Raji (cell line): Measurements from ENCODE around the gene TRAK1.

Source experiments
- POLR2A ChIP-seq: IDR thresholded peaks from 2 replicates; pipeline ENCODE4 v1.6.1; 2011; ENCODE audit warnings: low read depth, low read length, control low read depth; ENCODE audit not compliant: insufficient read depth

The TRAK1 gene

GRCh38 chr3:42266085-42266484, 174.9 kb downstream of the TRAK1 start, which contains the start of gene CCK:
TSS of gene CCK (minus strand) at chr3:42266185. CDS start at chr3:42263630, 2,555 bp downstream.
- TF ChIP-seq POLR2A: no peak

GRCh38 chr3:42267878-42268277, 176.7 kb downstream of the TRAK1 start:
- TF ChIP-seq POLR2A: no peak

GRCh38 chr3:42269647-42270046, 178.5 kb downstream of the TRAK1 start:
- TF ChIP-seq POLR2A: no peak

DNA sequence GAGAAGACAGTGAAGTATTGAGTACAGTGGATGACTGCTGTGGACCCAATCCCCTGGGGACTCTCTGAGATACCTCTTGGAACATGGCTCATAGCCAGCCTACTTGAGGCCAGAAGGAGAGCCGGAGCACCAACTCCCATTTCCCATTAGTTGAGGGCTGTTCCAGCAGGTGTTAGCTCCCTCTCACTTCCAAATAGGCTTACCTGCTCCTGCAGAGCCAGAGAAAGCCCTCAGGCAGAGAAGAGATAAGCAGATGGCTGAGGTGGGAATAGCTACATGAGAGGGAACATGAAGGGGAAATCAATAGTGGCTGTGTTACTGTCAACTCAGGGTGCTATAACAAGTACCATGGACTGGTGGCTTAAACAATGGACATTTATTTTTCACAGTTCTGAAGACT, 179.4 kb downstream of the TRAK1 start:
- TF ChIP-seq POLR2A: no peak

GRCh38 chr3:42271786-42272185, 180.6 kb downstream of the TRAK1 start:
- TF ChIP-seq POLR2A: no peak

- no peak for TF ChIP-seq POLR2A
These were observed 182.2 kb downstream of the TRAK1 start for GRCh38 chr3:42273361-42273760.

DNA sequence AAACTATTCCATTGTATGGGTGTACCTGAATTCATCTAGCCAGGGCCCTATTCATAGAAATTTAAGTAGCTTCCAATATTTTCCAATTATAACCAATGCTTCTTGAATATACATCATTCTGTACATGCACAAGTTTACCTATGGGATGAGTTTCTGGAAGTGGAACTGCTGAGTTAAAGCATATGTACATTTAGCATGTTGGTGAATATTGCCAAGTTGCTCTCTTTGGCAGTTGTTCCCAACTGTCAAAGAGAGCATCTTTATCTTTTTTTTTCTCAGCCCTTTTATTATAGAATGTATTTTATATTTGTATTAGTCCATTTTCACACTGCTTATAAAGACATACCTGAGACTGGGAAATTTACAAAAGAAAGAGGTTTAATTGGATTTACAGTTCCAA, 183.1 kb downstream of the TRAK1 start:
- no peak for TF ChIP-seq POLR2A

DNA sequence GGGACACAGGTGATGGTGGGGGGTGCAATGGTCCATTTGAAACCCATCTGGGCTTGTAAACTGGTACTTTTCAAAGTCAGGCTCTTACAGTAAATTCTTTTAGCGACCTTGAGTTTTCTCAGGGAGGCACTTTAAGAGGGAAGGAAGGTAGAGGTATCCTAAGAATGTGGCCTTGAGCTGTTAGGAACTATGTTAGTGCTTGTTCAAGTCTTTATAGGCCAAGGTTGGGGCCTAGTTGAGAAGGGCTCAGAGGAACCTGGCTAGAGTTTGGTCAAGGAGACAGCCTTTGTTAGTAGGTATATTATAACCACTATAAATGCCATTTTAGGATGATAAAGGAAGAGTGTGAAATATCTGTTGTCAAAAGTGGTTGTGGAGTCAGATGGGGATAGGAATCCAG, 184.1 kb downstream of the TRAK1 start:
- TF ChIP-seq POLR2A: no peak
